Measurements from ENCODE around the gene LPGAT1. TPM values are rescaled to one million over a fixed set of nuclear protein-coding genes. Genes with fewer than 3 reads are reported as not detected.

Gene LPGAT1
- total and polyA plus RNA-seq, 2 donors (not counting 3 experiments of a cell fraction or from before 2014, with no cell fraction given) = 6.1 to 46.0 TPM

GRCh38 chr1:211764701-211765100 is 65.9 kb downstream of the LPGAT1 start:
- no peak for FAIRE-seq

More at GRCh38 chr1:211764701-211765100, 65.9 kb downstream of the LPGAT1 start:
- H3K9ac ChIP-seq (replicated peaks; ENCODE audit: extremely low read depth, insufficient read depth, low read length) = no peak overlapping the region
- H3K27me3 ChIP-seq (ENCODE audit: control insufficient read depth in 2 of 2, insufficient read depth in 2 of 2, low read length in 2 of 2) = no peaks in the 10 kb centered on the region
- TF ChIP-seq MAX (IDR thresholded peaks at IDR 0.05; ENCODE audit: insufficient read depth, insufficient read length) = no peak
- no peak for TF ChIP-seq MYC (IDR thresholded peaks at IDR 0.05; ENCODE audit: low read depth, low read length)
- no peak for TF ChIP-seq POLR2AphosphoS5 (IDR thresholded peaks at IDR 0.05; ENCODE audit: insufficient read depth, low read depth, low read length)
- no peak for TF ChIP-seq GATA2 (IDR thresholded peaks at IDR 0.05; ENCODE audit: insufficient read depth, insufficient read length, low read depth, low read length)
- TF ChIP-seq EZH2 (IDR thresholded peaks at IDR 0.05; ENCODE audit: borderline replicate concordance, low read depth, low read length, severe bottlenecking) = no peak
- no peak for TF ChIP-seq FOS (IDR thresholded peaks at IDR 0.05; ENCODE audit: borderline replicate concordance, insufficient read depth, low read length)
- TF ChIP-seq JUN (IDR thresholded peaks at IDR 0.05; ENCODE audit: borderline replicate concordance, insufficient read depth, insufficient read length, low read depth) = no peak
- TF ChIP-seq CTCF (IDR thresholded peaks at IDR 0.05; ENCODE audit: extremely low read depth in 1 of 2, insufficient read depth in 1 of 2, low read depth in 1 of 2, low read length in 2 of 2) = no peak
- no peak for TF ChIP-seq POLR2A (IDR thresholded peaks at IDR 0.05; ENCODE audit: low read depth, low read length)
- no peaks in the 10 kb centered on the region for H3K4me1 ChIP-seq (ENCODE audit: control insufficient read depth, extremely low read depth, insufficient read depth, low read length)
- no peak overlapping the region for H2AFZ ChIP-seq (ENCODE audit: low read depth, low read length)
- no TSS peak for BruUV-seq (replicated peaks)
- intact Hi-C loops (cut with micrococcal nuclease) (no loop called here), dilution Hi-C loops (cut with MboI; ENCODE audit: extremely low pct_ligation_motif_present, low sequenced_read_pairs) (no loop called here)
- H4K20me1 ChIP-seq (replicated peaks; ENCODE audit: control insufficient read depth, extremely low read depth, insufficient read depth, low read length) = no peaks in the 10 kb centered on the region
- no peaks in the 10 kb centered on the region for H3K9me1 ChIP-seq (replicated peaks; ENCODE audit: control insufficient read depth, extremely low read depth, insufficient read depth, low read length)
- H3K9me3 ChIP-seq (replicated peaks; ENCODE audit: control insufficient read depth, insufficient read depth, low read length) = no peaks in the 10 kb centered on the region
- ChIA-PET CTCF (interaction anchor here (1.0 kb wide), 1 partner anchor 66 kb away, joined by 3 read pairs; no protein-coding TSS in a partner anchor), POLR2A (no interaction called here)
- H3K4me2 ChIP-seq (ENCODE audit: insufficient read depth, low read length) = no peak overlapping the region
- peaks cover 0 to 3% of the 10 kb centered on the region in 2 experiments for H3K36me3 ChIP-seq (ENCODE audit: control insufficient read depth in 2 of 2, extremely low read depth in 1 of 2, insufficient read depth in 2 of 2, low read length in 2 of 2)
- no peak overlapping the region for H3K27ac ChIP-seq (ENCODE audit: insufficient read depth, low read depth, low read length)
- no peak overlapping the region for H3K4me3 ChIP-seq (replicated peaks in 1 of 3; ENCODE audit: insufficient read depth in 1 of 3, low read depth in 1 of 3, low read length in 3 of 3)
- no peaks in the 10 kb centered on the region for H3K79me2 ChIP-seq (ENCODE audit: control insufficient read depth, insufficient read depth, low read length)
- no peak for DNase-seq (ENCODE audit: low read depth, low spot score)
